Right cardiac atrium (tissue), 5 donors: ENCODE results near the gene YIF1B. TPM values are rescaled to one million over a fixed set of nuclear protein-coding genes. Genes with fewer than 3 reads are reported as not detected.

Experiments
- ATAC-seq, 2 donors: fragments of 200-7000 bp; cut with Tn5 transposase; one replicate each; pipeline versions ENCODE4 v1.8.0 to v1.9.1; 2020; ENCODE audit warnings: moderate library complexity in 2 of 2, mild to moderate bottlenecking in 1 of 2
- DNase-seq, 3 donors: peaks; one replicate each; pipeline ENCODE4 v3.0.0-alpha.2; 2020
- H3K27ac ChIP-seq: one replicate; pipeline ENCODE4 v1.5.1; 2013; ENCODE audit warnings: mild to moderate bottlenecking, low read length, control low read depth, moderate library complexity
- H3K27me3 ChIP-seq: one replicate; pipeline ENCODE4 v1.6.1; 2013; ENCODE audit not compliant: control insufficient read depth, insufficient read depth
- H3K4me1 ChIP-seq: one replicate; pipeline ENCODE4 v1.6.1; 2013; ENCODE audit warnings: low read length; ENCODE audit not compliant: control insufficient read depth, insufficient read depth
- H3K4me3 ChIP-seq: one replicate; pipeline ENCODE4 v1.5.1; 2013; ENCODE audit warnings: low read length, control low read depth
- H3K9me3 ChIP-seq: one replicate; pipeline ENCODE4 v1.6.1; 2013; ENCODE audit warnings: low read length; ENCODE audit not compliant: control insufficient read depth
- WGBS: extraction: QIAGEN DNeasy Blood & Tissue Kit; methylation state at CpG from one replicate; pipeline ENCODE4 v1.1.7; 2013; 5-methylcytosine and 5-hydroxymethylcytosine counted together
- intact Hi-C, 4 donors: fragments of 100-400 bp; cut with DNase I; formaldehyde crosslinking; loops; one replicate each; pipeline versions ENCODE4 v1.11.0 to v1.14.0; 2022 to 2023
- polyA plus RNA-seq: library from polyadenylated mRNA; stranded (reverse); fragments of 200-250 nt; gene quantifications from one replicate; pipeline ENCODE4 v1.2.3, GENCODE V29; 2013
- total RNA-seq, 4 donors: library from RNA; stranded (reverse); fragmentation: NEBNext Ultra II Directional; extraction: Animal tissue kit (Norgen Biotek cat#: 25700); gene quantifications; one replicate each; pipeline ENCODE4 v1.2.1, GENCODE V29; 2021
- donor health status: healthy with polysubstance abuse.
- donor health status: DM: no; HTN: yes; CAD: no.
- donor health status: DM: no; HTN: no; CAD: no.
- donor health status: DM: no; HTN: yes; CAD: no; lungs with severe emphysema.
- donor health status: DM: yes; HTN: yes; CAD: no.

The YIF1B gene
- total and polyA plus RNA-seq, 5 donors = 15.9 to 25.7 (median 20.2) TPM

GRCh38 chr19:38333245-38333644 lies 17.5 kb upstream of the YIF1B start:
- WGBS = 90% methylated on average over 9 of the region's 9 CpGs
- ATAC-seq (no peak), DNase-seq (peak in 1 of 3 donors; percentile 15)
- Histone ChIP-seq H3K27me3 (no peaks in the 10 kb centered on the region), H3K9me3 (no peaks in the 10 kb centered on the region), H3K27ac (no peak overlapping the region), H3K4me3 (no peak overlapping the region), H3K4me1 (peaks cover 2% of the 10 kb centered on the region)
- intact Hi-C loops = loop anchor here (2.0 to 10.0 kb wide), 4 partner anchors 91 to 428 kb away; partner anchors contain the start of genes SIPA1L3 (in 2 of the 4) and WDR87 (in 2 of the 4)

- 91% methylated on average over 1 of the region's 1 CpG for WGBS
- no peak for ATAC-seq
- intact Hi-C loops = loop anchor here (2.0 to 10.0 kb wide), 4 partner anchors 89 to 427 kb away; partner anchors contain the start of genes SIPA1L3 (in 2 of the 4) and WDR87 (in 2 of the 4)
Observed at GRCh38 chr19:38331728-38332127, 16.0 kb upstream of the YIF1B start.

GRCh38 chr19:38329651-38330050 lies 13.9 kb upstream of the YIF1B start:
- Histone ChIP-seq H3K4me1 (no peaks in the 10 kb centered on the region), H3K9me3 (no peaks in the 10 kb centered on the region), H3K4me3 (no peak overlapping the region), H3K27me3 (no peaks in the 10 kb centered on the region), H3K27ac (no peak overlapping the region)
- WGBS = 96% methylated on average over 7 of the region's 7 CpGs
- intact Hi-C loops = loop anchor here (5.0 to 10.0 kb wide), 3 partner anchors 87 to 425 kb away; partner anchors contain the start of genes SIPA1L3 (in 3 of the 4) and WDR87 (in 3 of the 4)
- no peak for ATAC-seq
- peak in 1 of 3 donors; percentile 14 for DNase-seq

More at GRCh38 chr19:38331728-38332127, 16.0 kb upstream of the YIF1B start:
- Histone ChIP-seq H3K4me1 (no peaks in the 10 kb centered on the region), H3K4me3 (no peak overlapping the region), H3K27me3 (no peaks in the 10 kb centered on the region), H3K27ac (no peak overlapping the region), H3K9me3 (no peaks in the 10 kb centered on the region)
- no peak for DNase-seq

- H3K9me3 ChIP-seq = no peaks in the 10 kb centered on the region
- 95% methylated on average over 22 of the region's 22 CpGs for WGBS
- DNase-seq (peak in 1 of 3 donors; percentile 47), ATAC-seq (no peak)
- H3K27ac ChIP-seq = no peak overlapping the region
- intact Hi-C loops = loop anchor here in 1 of 4 donors (10.0 kb wide), 1 partner anchor 422 kb away; the partner anchor contains the start of genes SIPA1L3 and WDR87
- no peaks in the 10 kb centered on the region for H3K4me1 ChIP-seq
- H3K27me3 ChIP-seq = no peaks in the 10 kb centered on the region
- no peak overlapping the region for H3K4me3 ChIP-seq
Observed at GRCh38 chr19:38326591-38326990, 10.8 kb upstream of the YIF1B start.

GRCh38 chr19:38324431-38324830 lies 8.7 kb upstream of the YIF1B start:
- Histone ChIP-seq H3K27me3 (no peaks in the 10 kb centered on the region), H3K27ac (no peak overlapping the region), H3K4me1 (no peaks in the 10 kb centered on the region), H3K4me3 (no peak overlapping the region), H3K9me3 (no peaks in the 10 kb centered on the region)
- WGBS = 94% methylated on average over 4 of the region's 4 CpGs
- DNase-seq = peak in 1 of 3 donors; percentile 3
- intact Hi-C loops = loop anchor here in 3 of 4 donors (5.0 to 10.0 kb wide), 3 partner anchors 72 to 420 kb away; partner anchors contain the start of genes SIPA1L3 (in 1 of the 3) and WDR87 (in 1 of the 3)
- no peak for ATAC-seq

GRCh38 chr19:38323291-38323690 lies 7.5 kb upstream of the YIF1B start:
- peaks cover 4% of the 10 kb centered on the region for H3K4me1 ChIP-seq
- intact Hi-C loops = loop anchor here in 3 of 4 donors (5.0 to 10.0 kb wide), 3 partner anchors 71 to 418 kb away; partner anchors contain the start of genes SIPA1L3 (in 1 of the 3) and WDR87 (in 1 of the 3)

GRCh38 chr19:38321646-38322196 lies 6.0 kb upstream of the YIF1B start:
- intact Hi-C loops = loop anchor here in 3 of 4 donors (5.0 to 10.0 kb wide), 3 partner anchors 69 to 417 kb away; partner anchors contain the start of genes SIPA1L3 (in 1 of the 3) and WDR87 (in 1 of the 3)
- Histone ChIP-seq H3K27me3 (no peaks in the 10 kb centered on the region), H3K9me3 (no peaks in the 10 kb centered on the region), H3K4me3 (no peak overlapping the region), H3K27ac (no peak overlapping the region), H3K4me1 (peaks cover 4% of the 10 kb centered on the region)
- WGBS = 31% methylated on average over 11 of the region's 11 CpGs
- ATAC-seq (peak; percentile 60 to 70), DNase-seq (peak; percentile 66 to 85 (median 82))

More at GRCh38 chr19:38323291-38323690, 7.5 kb upstream of the YIF1B start:
- Histone ChIP-seq H3K27me3 (no peaks in the 10 kb centered on the region), H3K27ac (no peak overlapping the region), H3K4me3 (no peak overlapping the region), H3K9me3 (no peaks in the 10 kb centered on the region)
- ATAC-seq (no peak), DNase-seq (peak in 1 of 3 donors; percentile 35)
- 55% methylated on average over 7 of the region's 7 CpGs for WGBS

GRCh38 chr19:38320969-38321339 lies 5.2 kb upstream of the YIF1B start:
- Histone ChIP-seq H3K27ac (no peak overlapping the region), H3K4me1 (peaks cover 4% of the 10 kb centered on the region), H3K4me3 (no peak overlapping the region), H3K27me3 (no peaks in the 10 kb centered on the region), H3K9me3 (no peaks in the 10 kb centered on the region)
- no peak for ATAC-seq
- peak in 2 of 3 donors; percentile 21 to 60 for DNase-seq
- 88% methylated on average over 3 of the region's 3 CpGs for WGBS
- intact Hi-C loops = loop anchor here in 3 of 4 donors (5.0 to 10.0 kb wide), 3 partner anchors 69 to 416 kb away; partner anchors contain the start of genes SIPA1L3 (in 1 of the 3) and WDR87 (in 1 of the 3)

GRCh38 chr19:38319421-38320258 lies 3.9 kb upstream of the YIF1B start, which contains the start of gene KCNK6:
Gene KCNK6, plus strand, starts transcription at chr19:38319845. Its CDS starts 106 bp downstream, at chr19:38319951.
- WGBS = 3% methylated on average over 76 of the region's 76 CpGs
- intact Hi-C loops = loop anchor here in 3 of 4 donors (5.0 to 10.0 kb wide), 5 partner anchors 42 to 415 kb away; partner anchors contain the start of genes PPP1R14A (in 1 of the 3), SIPA1L3 (in 1 of the 3) and WDR87 (in 1 of the 3)
- peaks cover 4% of the 10 kb centered on the region for H3K4me1 ChIP-seq

GRCh38 chr19:38318660-38319059 lies 2.9 kb upstream of the YIF1B start:
- peaks cover 4% of the 10 kb centered on the region for H3K4me1 ChIP-seq
- H3K4me3 ChIP-seq = no peak overlapping the region
- H3K27me3 ChIP-seq = no peaks in the 10 kb centered on the region
- H3K27ac ChIP-seq = peak overlapping the region; percentile 56
- peak in 1 of 3 donors; percentile 64 for DNase-seq
- ATAC-seq = no peak
- 26% methylated on average over 6 of the region's 6 CpGs for WGBS
- intact Hi-C loops = loop anchor here in 2 of 4 donors (5.0 kb wide), 2 partner anchors 41 to 61 kb away; partner anchors contain the start of gene PPP1R14A (in 1 of the 2)
- H3K9me3 ChIP-seq = no peaks in the 10 kb centered on the region

More at GRCh38 chr19:38319421-38320258, 3.9 kb upstream of the YIF1B start, which contains the start of gene KCNK6:
- ATAC-seq (peak; percentile 1 to 9), DNase-seq (peak; percentile 46 to 85 (median 80))
- Histone ChIP-seq H3K27me3 (no peaks in the 10 kb centered on the region), H3K4me3 (peak within 1 kb of the TSS; percentile 47), H3K27ac (no peak within 1 kb of the TSS), H3K9me3 (no peaks in the 10 kb centered on the region)
